HG02885 (cell line): Measurements from ENCODE around the gene NUTM2B.
"Not testable (repeated sequence)": the region's sequence is repeated elsewhere in the genome, so short reads cannot be mapped to it uniquely, and the experiment has no call there.

Experiments
- ATAC-seq: cut with Tn5 transposase; IDR thresholded peaks from one replicate; pipeline ENCODE4 v1.9.1; 2021; ENCODE audit warnings: mild to moderate bottlenecking; ENCODE audit not compliant: unreplicated experiment, poor library complexity

The NUTM2B gene, protein sequence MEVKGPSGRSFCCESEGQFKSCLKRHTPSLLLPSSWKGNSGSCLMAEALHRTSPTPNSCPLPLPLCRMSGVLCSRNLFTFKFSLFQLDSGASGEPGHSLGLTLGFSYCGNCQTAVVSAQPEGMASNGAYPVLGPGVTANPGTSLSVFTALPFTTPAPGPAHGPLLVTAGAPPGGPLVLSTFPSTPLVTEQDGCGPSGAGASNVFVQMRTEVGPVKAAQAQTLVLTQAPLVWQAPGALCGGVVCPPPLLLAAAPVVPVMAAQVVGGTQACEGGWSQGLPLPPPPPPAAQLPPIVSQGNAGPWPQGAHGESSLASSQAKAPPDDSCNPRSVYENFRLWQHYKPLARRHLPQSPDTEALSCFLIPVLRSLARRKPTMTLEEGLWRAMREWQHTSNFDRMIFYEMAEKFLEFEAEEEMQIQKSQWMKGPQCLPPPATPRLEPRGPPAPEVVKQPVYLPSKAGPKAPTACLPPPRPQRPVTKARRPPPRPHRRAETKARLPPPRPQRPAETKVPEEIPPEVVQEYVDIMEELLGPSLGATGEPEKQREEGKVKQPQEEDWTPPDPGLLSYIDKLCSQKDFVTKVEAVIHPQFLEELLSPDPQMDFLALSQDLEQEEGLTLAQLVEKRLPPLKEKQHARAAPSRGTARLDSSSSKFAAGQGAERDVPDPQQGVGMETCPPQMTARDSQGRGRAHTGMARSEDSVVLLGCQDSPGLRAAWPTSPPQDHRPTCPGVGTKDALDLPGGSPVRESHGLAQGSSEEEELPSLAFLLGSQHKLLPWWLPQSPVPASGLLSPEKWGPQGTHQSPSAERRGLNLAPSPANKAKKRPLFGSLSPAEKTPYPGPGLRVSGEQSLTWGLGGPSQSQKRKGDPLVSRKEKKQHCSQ

DNA sequence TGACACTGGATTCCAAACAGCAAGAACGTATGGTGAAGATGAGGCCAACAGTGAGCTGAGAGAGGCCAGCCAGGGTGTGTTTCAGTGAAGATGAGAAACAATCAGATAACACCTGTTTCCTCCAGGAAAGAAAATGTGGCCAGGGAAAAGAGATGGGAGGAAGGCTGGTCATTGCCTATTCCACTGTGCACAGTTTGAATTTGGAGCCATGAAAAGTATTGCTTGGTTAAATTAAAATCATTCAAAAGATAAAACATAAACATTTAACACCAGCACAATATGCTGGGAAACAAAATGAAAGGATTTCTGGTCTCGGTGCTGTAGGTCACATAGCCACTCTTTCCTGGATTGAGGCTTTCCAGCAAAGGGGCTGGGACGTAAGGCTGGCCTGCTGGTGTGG lies at the start of gene NUTM2B:
NUTM2B (plus strand) TSS at position 301 of the 400 bp plus-strand sequence. CDS start 383 bp downstream, outside the sequence.
- not testable (repeated sequence) for ATAC-seq

DNA sequence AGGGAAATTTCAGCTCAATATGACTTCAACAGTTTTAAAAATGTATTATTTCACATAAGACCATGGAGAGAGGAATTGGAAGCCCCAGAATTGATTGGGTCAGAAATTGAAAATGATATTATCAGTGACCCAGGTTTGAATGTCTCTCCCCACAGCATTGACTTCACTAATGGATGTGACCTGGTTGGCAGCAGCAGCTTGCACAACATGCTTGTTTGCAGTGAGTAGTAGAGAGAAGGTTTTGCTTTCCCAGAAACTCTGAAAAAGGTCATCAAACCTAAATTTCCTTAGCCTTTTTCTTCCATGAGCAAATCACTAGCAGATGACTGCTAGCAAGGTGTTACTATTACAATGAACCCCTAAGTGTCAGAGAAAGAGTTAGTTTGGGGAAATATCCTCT lies 39.7 kb upstream of the NUTM2B start:
- ATAC-seq, result not testable (repeated sequence)

DNA sequence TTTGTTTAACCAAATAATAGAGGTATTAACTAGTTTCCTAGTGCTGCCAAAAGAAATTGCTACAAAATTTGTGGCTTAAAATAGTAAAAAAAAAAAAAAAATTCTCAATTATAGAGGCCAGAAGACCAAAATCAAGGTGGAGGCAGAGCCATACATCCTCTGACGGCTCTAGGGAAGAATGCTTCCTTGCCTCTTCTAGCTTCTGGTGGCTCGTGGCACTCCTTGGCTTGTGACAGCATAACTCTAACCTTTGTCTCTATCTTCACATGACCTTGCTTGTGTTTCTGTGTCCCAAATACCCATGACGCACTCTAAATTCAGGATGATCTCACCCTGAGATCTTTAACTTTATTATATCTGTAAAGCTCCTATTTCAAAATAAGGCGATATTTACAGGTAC lies 38.3 kb upstream of the NUTM2B start:
- ATAC-seq, result not testable (repeated sequence)

DNA sequence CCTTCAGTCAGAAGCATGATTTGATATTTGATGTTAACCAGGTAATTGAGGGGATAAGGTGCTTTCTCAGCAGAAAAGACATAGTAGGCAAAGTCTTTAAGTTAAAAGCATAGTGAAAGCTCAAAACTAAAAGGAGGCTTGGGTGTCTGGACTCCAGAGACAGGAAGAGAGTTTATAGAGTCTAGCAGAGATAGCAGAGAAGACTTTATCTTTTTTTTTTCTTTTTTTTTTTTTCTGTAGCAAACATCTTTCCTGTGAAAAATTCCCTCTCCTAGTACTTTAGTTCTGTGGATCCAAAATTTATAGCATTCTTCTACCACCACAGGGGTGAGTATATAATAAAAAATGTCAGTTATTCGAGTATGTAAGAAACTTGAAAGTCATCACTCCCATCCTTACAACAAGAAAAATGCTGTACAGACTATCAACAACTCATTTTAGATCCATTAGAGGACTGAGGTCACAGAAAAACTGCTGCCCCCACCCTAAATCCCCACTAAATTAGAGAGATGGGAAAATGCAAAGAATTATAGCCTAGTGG lies 33.7 kb upstream of the NUTM2B start:
- ATAC-seq, result not testable (repeated sequence)

DNA sequence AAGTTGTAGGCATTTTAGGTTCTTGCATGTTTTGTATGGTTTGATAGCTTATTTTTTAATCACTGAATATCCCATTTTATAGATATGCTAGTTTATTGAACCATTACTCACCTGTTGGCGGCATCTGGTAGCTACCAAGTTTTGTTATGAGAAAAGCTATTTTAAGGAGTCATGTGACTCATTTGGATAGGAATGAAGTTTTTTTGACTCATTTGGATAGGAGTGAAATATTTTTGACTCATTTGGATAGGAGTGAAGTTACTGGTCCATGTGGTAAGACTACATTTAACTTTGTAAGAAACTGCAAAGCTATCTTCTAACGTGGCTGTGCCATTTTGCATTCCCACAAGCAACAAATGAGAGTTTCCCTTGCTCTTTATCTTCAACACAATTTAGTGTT lies 28.1 kb upstream of the NUTM2B start:
- not testable (repeated sequence) for ATAC-seq

DNA sequence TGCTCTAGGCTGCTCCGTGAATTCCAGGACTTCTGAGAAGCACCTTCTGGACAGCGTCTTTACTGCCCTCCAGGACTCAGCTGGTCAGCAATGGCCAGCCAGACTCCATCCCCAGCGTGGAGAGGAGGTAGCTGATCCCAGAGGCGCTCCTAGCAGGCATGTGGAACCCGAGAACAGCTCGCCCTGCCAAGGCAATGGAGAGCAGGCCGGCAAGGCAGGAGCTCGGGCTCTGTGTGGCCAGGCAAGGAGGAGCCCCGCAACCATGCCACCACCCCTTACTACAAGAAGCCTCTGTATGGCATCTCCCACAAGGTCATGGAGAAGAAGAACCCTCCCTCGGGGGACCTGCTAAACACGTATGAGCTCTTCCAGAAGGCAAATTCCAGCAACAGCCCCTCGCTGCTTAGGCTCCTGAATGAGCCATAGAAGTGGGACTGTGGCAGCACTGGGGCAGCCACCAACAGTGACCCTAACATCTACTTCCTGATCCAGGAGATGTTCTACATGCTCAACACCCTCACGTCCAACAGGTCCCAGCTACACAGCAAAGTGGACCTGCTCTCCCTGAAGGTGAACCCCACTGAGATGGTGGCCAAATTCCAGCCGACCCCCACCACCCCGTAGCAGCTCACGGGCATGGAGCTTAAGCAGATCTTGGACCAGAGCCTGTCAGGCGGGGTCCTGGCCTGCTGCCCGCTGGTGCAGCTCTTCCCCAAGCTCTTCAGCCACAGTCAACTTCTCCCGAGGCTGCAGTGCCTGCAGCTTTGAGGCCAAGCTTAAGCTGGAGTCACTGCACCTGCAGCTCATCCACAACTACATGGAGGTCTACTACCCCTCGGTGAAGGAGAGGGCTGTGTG lies 19.8 kb upstream of the NUTM2B start:
- ATAC-seq, result not testable (repeated sequence)

DNA sequence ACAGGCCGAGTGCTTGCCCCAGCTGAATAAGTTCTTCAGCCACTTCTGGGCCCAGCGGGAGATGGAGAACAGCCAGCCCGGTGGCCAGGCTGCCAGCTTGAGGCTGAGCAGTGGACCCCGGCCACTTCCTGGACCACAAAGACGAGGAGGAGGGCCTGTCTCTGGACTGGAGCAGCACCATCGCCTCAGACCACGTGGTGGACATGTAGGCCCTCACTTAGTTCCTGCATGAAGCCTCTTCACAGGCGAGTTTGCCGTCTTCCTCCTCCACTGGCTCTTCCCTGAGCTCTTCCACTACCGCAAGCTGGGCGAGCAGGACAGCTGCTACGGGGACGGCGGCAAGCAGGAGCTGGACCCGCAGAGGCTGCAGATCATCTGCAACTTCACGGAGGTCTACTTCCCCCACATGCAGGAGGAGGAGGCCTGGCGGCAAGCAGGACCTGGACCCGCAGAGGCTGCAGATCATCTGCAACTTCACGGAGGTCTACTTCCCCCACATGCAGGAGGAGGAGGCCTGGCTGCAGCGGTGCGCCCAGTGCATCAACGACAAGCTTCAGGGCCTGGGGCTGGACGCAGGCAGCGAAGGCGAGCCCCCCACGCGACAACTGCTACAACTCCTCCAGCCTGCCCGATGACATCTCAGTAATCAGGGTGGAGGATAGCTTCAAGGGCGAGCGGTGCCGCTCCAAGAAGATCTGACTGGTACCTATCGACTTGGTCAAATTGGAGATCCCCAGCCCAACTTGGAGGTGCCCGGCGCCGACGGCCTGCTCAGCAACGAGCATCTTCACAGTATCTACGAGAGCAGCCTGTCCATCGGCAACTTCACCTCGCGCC lies 18.9 kb upstream of the NUTM2B start:
- not testable (repeated sequence) for ATAC-seq

DNA sequence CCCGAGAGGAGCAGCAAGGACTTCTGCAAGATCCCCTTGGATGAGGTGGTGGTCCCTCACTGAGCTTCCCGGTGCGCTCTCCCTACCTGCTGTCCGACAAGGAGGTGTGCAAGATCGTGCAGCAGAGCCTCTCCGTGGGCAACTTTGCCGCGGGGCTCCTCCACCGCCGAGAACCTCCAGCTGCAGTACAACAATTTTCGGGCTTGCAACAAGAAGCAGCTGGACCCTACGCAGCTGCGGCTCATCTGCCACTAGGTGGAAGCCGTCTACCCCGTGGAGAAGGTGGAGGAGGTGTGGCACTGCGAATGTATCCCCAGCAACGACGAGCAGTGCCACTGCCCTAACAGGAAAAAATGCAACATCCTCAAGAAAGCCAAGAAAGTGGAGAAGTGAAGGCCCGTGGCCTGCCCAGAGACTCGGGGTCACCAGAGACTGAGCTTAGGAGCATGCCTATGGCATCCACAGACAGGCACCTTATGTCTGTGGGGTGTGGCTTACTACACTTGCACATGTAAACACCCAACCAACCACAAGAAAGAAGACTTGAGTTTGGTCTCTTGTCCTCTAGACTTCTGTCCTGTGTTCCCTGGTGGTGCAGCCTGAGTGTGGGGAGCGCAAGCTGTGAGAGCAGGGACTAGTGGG lies 17.9 kb upstream of the NUTM2B start:
- ATAC-seq, result peak; percentile 79

DNA sequence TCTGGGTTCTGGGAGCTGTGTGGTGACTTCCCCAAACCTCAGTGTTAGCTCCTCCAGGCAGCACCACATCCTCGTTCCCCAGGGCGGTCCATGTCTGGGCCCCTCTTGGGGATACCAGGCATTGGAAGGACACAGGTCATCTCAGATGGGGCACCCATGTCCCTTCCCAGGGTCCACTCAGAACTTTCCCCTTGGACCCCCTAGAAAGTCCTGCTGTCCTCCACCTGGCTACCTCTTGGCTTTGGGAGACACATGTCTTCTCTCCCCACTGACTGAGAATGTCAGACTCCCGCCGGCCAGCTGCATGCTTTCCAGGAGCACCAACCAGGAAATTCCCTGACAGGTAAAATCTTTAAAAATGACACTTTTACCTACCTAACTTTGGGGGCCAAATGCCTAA lies 16.4 kb upstream of the NUTM2B start:
- ATAC-seq, result not testable (repeated sequence)

DNA sequence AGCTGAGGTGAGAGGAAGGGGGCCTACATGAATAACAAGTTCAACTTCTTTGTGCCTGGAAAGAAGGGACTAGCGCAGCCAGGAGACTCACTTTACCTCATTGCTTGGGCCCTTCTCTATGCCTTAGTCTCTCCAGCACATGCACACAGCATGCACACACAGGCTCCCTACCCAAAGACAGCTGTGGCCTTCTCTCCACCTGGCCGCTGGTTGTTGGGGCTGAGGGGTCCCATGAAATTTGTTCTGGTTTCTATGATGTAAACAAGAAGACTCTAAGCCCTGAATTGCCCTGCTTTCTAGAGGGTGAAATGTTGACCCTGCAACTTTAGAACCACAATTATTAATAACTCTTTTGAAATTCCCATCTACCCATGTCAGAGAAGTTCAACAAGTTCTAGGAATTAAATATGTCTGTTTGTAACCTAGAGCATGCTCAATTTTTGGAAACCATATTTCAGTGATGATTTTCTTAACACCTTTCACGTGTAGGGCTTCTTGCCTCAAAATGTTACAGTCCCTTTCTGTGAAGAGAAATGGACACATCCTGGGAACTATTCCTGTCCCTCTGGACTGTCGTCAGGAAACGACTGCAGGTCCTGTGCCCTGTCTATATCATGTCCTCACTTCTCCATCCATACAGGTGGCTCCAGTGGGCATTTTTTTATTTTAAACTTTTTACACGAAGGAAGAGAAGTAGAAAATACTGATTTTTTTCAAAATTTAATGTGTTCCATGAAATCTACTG lies 15.4 kb upstream of the NUTM2B start:
- ATAC-seq, result not testable (repeated sequence)

DNA sequence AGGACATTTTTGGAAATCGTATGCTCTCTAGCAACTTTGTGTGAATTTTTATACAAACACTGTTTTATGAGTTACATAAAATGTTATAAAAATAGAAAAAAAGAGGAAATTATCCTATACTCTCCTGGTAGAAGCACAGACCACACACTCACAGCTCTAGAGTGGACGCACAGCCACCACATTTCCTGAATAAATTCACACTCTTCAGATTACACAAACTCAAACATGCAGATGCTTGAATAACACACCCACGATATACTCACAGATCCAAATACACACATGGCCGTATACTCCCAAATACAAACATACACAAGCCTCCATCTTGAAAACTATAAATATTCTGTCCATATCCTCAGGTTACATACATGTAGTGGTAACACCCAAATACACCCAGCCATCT lies 14.2 kb upstream of the NUTM2B start:
- not testable (repeated sequence) for ATAC-seq

DNA sequence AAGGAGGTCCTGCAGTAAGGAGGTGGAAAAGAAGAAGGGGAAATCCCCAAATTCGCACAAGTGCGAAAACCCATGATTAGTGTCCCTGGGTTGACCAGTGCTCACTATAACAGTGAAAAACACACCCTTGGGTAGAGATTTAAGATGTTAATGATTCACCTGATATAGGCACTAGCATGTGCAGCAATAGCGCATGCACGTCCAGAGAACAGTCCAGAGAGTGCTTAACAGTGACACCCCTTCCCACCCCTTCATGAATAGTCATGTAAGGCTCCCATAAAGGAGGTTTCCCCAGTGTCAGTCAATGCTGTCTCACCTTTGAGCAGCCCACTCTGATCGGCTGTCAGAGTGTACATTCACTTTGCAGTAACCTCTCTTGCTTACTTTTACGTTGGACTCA lies 6.4 kb upstream of the NUTM2B start:
- not testable (repeated sequence) for ATAC-seq

DNA sequence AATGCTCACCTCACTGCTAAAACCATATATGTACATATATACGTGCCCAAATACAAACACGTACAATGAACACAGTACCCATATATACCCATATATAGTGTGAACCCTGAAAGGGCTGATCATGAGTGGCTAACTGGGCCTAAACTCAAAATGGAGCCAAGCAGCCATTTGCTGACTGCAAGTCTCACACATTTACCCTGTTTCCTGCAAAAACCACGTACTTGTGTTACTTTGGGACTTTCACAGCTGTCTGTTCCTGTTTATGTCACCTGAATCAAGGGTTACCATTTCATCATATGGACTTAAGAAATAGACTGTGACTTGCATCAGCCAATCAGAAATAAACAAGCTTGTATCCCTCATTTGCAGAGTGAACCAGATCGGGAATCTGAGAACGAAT lies 5.9 kb upstream of the NUTM2B start:
- not testable (repeated sequence) for ATAC-seq

DNA sequence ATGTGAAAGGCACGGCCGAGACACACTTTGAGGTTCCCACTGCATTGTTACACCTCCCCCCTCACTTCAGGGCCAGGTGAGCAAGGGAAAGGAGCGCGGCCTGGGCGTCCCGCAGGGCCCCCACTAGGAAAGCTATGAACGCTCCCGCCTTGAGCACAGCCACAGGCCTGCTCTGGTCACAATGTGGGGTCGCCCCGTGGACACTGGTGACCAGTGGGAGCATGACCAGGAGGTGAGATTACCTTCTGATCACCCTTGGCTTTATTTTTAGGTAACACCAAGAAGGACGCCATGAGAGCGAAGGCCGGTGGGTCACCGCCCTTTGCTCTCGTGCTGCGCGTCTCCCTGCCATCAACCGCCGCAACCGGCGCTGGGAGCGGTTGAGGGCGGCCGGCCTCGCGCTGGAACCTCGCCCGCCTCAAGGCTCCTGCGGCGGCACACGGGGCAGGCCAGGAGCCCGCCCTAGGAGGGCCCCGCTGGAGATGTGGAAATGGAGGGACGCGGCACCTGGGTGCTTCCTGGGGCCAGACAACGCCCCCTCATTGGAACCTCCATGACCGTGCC lies 2.6 kb upstream of the NUTM2B start:
- not testable (repeated sequence) for ATAC-seq

DNA sequence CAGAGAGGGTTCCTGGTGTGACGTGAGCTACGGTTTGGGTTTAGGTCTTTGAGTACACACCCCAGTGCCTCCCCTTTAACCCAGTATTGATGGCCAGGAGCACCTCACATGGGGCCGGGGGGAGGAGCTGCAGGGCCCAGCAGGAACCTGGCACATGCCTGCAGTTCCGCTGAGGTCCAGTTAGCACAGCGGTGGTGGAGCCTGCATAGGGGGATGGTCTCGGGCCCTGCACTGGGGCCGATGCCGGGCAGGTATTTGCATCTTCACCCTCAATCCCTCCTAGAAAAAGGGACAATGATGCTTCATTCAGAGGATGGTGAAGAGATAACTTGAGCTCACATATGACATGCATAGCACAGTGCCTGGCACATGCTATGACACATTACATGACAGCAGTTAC lies 4.0 kb downstream of the NUTM2B start:
- ATAC-seq, result not testable (repeated sequence)

DNA sequence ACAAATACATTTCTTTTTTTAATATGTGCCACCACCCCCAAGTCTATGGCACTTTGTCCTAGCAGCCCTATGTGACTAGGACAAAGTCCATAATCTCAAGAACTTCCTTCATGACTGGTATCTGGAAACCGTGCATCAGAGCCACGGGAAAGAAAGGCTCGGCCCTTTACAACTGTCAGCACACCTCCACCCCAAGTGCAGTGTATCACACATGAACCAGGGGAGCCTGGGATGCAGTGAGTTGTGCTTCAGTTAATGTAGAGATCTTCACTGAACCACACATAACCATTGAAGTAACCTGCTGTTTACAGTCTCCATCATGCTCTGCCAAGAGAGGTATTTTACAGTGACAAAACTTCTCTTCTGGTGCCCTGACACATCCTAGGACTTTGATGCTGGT lies 11.9 kb downstream of the NUTM2B start:
- not testable (repeated sequence) for ATAC-seq

DNA sequence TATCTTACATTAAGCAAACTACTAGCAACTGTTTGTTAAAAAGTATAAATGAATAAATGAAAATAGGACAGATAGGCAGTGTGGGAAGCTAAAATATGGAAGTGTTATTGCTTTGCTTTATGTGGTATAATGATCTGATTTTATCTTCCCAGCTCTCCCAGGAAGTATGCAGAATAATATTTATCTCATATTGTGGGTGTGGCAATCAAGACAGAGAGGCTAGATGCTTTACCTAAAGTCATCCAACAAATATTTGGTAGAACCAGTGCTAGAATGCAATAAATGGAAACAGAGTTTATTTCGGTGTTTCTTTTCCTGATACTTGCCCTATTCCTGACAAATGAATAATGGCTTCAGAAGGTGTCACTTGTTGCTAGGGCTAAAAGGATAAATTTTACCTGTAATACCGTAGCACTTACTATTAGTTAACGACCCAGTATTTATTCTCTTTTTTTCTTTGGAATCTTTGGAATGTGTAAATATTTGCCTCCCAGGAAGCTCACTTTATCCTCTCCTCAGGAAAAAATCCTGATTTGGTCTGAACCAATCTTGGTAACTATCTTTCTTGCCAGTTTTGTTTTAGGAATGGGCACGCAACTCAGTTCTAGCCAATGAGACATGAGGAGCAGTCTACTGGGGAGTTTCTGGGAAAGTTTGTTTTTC lies 14.0 kb downstream of the NUTM2B start:
- not testable (repeated sequence) for ATAC-seq
